GM12872 (cell line): ENCODE data around the gene PDZD2.

Source experiments
- TF ChIP-seq, protein P1 (sequence below): IDR thresholded peaks from 3 replicates; pipeline ENCODE4 v1.5.1; 2011; ENCODE audit warnings: low read depth, mild to moderate bottlenecking, low read length, moderate library complexity; ENCODE audit not compliant: insufficient read depth

The PDZD2 gene

DNA sequence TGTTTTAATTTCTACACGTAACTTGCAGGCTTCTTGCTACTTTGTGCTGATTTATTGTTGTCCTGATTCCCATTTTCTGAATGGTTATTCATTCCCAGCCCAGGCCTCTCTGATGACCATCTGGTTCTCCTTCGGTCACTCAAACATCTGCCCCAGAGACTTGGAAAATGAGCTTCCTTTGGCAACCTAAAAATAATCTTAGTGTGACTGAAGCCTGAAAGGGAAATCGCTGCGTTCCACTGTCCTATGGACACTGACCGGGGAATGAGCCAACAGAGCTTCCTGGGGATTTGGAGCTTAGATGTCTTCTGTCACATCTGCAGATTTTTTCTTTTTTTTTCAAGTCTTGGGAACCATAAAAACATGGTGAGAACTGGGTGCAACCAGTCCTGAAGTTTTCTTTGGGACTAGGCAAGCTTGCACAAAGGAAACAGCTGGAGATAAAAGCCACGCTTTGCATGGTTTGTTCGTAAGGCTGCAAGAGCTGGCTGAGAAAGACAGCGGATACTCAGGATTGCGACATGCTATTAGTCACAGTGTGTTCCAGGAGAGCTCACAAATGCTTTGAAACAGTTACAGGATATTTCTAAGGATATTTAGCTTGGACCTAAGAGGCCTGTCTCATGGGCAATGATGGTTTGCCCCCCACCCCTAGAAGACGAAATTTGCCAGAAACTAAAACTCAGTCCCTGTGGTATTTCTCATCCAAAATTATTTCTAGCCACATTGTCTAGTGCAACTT lies 389.0 kb downstream of the PDZD2 start:
- TF ChIP-seq, protein P1, sequence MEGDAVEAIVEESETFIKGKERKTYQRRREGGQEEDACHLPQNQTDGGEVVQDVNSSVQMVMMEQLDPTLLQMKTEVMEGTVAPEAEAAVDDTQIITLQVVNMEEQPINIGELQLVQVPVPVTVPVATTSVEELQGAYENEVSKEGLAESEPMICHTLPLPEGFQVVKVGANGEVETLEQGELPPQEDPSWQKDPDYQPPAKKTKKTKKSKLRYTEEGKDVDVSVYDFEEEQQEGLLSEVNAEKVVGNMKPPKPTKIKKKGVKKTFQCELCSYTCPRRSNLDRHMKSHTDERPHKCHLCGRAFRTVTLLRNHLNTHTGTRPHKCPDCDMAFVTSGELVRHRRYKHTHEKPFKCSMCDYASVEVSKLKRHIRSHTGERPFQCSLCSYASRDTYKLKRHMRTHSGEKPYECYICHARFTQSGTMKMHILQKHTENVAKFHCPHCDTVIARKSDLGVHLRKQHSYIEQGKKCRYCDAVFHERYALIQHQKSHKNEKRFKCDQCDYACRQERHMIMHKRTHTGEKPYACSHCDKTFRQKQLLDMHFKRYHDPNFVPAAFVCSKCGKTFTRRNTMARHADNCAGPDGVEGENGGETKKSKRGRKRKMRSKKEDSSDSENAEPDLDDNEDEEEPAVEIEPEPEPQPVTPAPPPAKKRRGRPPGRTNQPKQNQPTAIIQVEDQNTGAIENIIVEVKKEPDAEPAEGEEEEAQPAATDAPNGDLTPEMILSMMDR, result no peak

DNA sequence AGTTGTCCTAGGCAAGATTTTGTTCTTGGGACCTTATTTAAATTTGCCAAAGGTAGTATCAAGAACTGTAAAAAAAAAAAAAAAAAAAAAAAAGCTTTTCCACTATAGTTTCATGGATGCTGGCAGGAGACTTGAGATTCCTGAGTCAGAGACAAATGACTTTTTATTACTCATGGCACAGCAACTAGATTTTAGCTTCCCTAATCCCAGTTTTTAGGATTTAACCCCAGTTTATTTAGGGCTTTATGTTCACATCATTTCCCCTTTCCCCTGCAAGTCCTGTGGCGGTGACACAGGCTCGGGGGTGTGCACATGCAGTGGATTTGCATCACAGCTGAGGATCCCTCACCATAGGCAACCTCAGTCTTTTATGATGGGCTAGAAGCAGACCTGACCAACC lies 390.3 kb downstream of the PDZD2 start:
- TF ChIP-seq, protein P1, result no peak

DNA sequence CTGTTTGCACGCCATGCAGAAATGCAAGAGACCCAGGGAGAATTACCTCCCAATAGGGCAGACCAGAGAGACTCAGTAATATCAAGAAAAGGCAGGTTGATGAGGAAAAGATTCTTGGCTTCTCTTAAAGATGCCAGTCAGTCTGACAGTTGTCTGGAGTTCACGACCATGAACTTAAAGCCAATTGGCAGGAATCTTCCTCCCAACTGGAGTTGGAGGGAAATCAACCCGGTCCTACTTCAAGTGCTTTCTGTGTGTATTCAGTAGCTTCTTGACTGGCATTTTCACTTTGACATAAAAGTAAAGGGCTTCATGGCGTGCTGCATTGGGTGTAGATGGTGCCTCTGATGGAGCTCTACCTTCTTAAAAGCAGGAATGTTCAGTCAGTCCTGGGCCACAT lies 390.9 kb downstream of the PDZD2 start:
- TF ChIP-seq, protein P1, result no peak

DNA sequence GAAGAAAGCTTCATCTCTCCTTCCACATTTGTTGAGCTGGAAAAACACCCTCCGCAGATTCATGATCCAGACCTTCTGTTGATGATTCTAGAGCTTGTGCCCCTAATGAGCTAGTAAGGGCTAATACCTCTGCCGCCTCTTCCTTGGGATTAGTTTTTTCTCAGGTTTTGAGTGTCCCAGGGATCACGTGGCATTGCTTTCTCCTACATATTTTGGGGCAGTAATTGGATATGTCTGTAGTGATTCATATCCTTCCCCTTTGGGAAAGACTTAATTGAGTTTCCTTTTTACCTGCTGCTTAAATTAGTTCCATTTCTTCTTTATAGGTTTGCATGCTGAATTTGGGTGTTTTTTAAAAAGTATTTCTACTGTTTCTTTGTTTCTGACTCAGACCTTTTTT lies 391.3 kb downstream of the PDZD2 start:
- TF ChIP-seq, protein P1, result no peak

DNA sequence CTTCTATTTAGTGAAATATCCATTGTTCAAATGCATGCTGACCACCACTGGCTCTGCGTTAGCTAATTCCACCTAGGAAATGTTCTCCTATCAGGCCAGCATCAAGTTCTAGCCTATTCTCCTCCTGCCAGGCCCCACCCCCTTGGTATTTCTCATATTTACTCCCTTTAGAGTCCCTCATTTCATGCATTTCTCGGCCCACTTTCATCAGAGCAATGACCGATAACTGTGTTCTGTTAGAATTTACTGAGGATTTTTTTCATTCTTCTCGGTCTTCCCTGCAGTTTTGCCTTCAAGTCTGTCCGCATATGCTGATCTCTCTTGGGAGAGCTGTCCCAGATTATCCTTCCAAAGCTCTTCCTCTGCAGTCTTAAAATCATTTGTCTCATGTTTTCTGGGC lies 391.8 kb downstream of the PDZD2 start:
- TF ChIP-seq, protein P1, result no peak

DNA sequence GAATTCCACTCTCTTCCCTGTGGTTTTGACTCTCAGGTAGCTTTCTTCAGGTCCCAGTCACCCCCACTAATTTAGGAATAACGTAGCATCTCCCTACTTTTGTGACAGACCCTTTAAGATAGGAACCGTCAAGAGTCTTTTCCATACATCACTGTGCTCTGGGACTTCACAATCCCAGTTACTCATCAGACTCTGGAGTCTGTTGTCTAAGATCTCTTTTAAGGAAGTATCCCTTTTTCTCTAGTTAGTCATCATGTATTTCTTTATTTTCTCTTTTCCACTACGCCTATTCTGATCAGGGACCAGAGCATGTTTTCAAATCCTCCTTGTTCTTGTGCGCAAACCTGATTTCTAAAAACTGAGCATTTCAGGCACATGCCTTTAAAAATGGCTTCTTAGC lies 392.2 kb downstream of the PDZD2 start:
- TF ChIP-seq, protein P1, result no peak

DNA sequence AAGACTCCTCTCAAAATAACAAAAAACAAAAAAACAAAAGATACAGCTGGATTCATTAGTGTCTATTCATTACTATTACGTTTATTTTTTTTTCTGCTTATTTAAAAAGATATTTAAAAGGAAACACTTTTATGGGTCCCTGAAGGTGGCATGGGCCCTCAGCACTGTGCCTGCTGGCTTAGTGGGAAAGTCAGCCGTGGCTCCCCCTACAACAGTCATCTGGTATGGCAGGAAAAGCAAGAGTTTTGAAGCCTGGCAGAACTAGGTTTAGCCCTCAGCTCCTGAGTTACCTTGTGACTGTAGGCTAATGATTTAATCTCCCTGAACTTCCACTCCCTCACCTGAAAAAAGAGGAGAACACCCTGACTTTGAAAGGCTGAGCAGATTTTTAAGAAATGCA lies 399.6 kb downstream of the PDZD2 start:
- TF ChIP-seq, protein P1, result no peak
